RCC 7860 (cell line): ENCODE data around the gene NKX1-2.

Source experiments
- DNase-seq: peaks from one replicate; pipeline ENCODE4 v3.0.0-alpha.2; 2015; ENCODE audit warnings: low spot score
- FAIRE-seq: peaks from 2 replicates; lab custom pipeline; 2012; peaks lifted over from hg19 to GRCh38; lab: Jason Lieb, UNC

The NKX1-2 gene

GRCh38 chr10:124418726-124419501 lies 30.9 kb downstream of the NKX1-2 start, which contains the start of gene OAT:
TSS of gene OAT (minus strand) at chr10:124418923. CDS start at chr10:124412171, 6,752 bp downstream.
- DNase-seq = peak; percentile 90
- peak; percentile 82 for FAIRE-seq

- DNase-seq = no peak
- no peak for FAIRE-seq
These were observed 31.7 kb downstream of the NKX1-2 start for GRCh38 chr10:124417895-124418725.

DNA sequence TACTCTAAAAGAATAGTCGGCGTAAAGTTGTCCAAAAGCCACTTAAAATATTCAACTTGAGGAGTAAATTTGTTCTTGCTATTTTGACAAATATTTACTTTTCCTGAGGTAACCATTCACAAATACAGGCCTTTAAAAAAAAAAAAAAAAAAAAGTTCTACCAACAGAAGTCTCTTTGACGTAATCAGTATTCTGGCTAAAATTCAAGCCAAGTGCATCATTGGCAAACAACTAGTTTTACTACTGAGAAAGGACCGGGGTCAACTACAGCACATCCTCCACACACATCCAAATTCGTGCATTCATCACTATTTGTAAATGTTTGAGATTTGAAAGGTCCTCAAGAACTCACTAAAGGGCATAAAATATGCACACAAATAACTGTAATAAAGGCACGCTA lies 33.1 kb downstream of the NKX1-2 start:
- no peak for FAIRE-seq
- no peak for DNase-seq

DNA sequence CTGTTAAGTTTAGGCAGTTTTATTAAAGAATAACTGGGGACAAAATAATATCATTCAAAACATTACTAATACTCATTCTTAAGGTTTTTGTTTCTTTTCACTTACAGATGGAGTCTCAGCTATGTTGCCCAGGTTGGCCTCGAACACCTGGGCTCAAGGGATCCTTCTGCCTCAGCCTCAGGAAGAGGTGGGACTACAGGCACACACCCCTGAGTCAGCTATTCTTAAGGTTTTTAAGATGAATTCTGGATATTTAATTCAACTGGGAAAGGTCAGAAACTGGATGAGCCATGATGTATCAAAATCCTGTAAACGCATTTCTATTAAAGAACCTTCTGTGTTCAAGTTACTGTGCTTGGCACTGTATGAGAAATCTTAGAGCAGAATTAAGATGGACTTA lies 34.6 kb downstream of the NKX1-2 start:
- no peak for FAIRE-seq

GRCh38 chr10:124414076-124414475 lies 35.8 kb downstream of the NKX1-2 start:
- FAIRE-seq (no peak), DNase-seq (no peak)

More for the DNA sequence above, 34.6 kb downstream of the NKX1-2 start:
- no peak for DNase-seq

DNA sequence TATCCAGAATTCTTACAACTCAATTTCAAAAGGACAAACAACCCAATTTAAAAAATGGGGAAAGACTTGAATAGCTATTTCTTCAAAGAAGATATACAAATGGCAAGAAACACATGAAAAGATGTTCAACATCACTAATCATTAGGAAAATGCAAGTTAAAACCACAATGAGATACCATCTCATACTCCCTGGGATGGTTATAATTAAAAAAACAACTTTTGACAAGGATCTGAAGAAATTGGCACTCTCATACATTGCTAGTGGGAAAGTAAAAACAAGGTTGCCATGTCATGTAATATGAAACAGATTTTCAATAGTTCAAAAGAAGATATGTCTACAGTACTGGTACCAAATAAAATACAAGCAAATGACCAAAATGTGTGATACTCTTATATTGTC lies 40.1 kb downstream of the NKX1-2 start:
- DNase-seq (no peak), FAIRE-seq (no peak)

DNA sequence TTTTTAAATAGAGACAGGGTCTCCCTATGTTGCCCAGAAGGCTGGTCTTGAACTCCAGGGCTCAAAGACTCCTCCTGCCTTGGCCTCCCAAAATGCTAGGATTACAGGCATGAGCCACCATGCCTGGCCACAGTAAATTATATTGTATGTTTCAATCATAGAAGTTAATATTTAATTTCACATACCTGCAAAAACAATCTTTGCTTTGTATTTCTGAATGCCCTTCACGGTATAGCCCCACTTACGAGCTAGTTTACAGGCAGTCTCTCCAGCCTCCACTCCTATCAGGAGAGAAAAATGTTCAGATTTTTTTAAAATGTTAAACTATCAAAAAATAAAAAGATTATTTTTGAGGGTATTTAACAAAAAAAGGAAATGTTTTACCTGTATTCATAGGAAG lies 41.5 kb downstream of the NKX1-2 start:
- no peak for DNase-seq
- FAIRE-seq = no peak

- DNase-seq (no peak), FAIRE-seq (no peak)
These were observed 42.4 kb downstream of the NKX1-2 start for GRCh38 chr10:124407456-124407855.

- FAIRE-seq (peak; percentile 71), DNase-seq (peak; percentile 61)
These were observed 46.3 kb downstream of the NKX1-2 start for GRCh38 chr10:124403548-124403947.

GRCh38 chr10:124402273-124402672 lies 47.6 kb downstream of the NKX1-2 start:
- no peak for FAIRE-seq
- DNase-seq = no peak

GRCh38 chr10:124401633-124402032 lies 48.2 kb downstream of the NKX1-2 start:
- FAIRE-seq = no peak
- no peak for DNase-seq
